ENCODE results near the gene PHYHD1. TPM values are rescaled to one million over a fixed set of nuclear protein-coding genes. Genes with fewer than 3 reads are reported as not detected.

The PHYHD1 gene
- total and polyA plus RNA-seq, 2 donors (not counting 3 experiments of a cell fraction or from before 2014, with no cell fraction given) = 1.1 to 1.8 TPM

GRCh38 chr9:128983536-128983935, 62.8 kb downstream of the PHYHD1 start:
- H3K79me2 ChIP-seq (ENCODE audit: control insufficient read depth, insufficient read depth, low read length) = no peaks in the 10 kb centered on the region
- FAIRE-seq = no peak
- no TSS peak for BruUV-seq (replicated peaks)
- CTCF ChIA-PET = no interaction called here
- no peak overlapping the region for H3K4me3 ChIP-seq (replicated peaks in 1 of 3; ENCODE audit: insufficient read depth in 1 of 3, low read depth in 1 of 3, low read length in 3 of 3)
- H3K9me1 ChIP-seq (replicated peaks; ENCODE audit: control insufficient read depth, extremely low read depth, insufficient read depth, low read length) = no peaks in the 10 kb centered on the region
- H3K36me3 ChIP-seq (ENCODE audit: control insufficient read depth in 2 of 2, extremely low read depth in 1 of 2, insufficient read depth in 2 of 2, low read length in 2 of 2) = peaks cover 30 to 38% of the 10 kb centered on the region in 2 experiments
- no peak overlapping the region for H3K9ac ChIP-seq (replicated peaks; ENCODE audit: extremely low read depth, insufficient read depth, low read length)
- H3K4me1 ChIP-seq (ENCODE audit: control insufficient read depth, extremely low read depth, insufficient read depth, low read length) = no peaks in the 10 kb centered on the region
- H4K20me1 ChIP-seq (replicated peaks; ENCODE audit: control insufficient read depth, extremely low read depth, insufficient read depth, low read length) = no peaks in the 10 kb centered on the region
- no peak overlapping the region for H3K4me2 ChIP-seq (ENCODE audit: insufficient read depth, low read length)
- no peak overlapping the region for H3K27ac ChIP-seq (ENCODE audit: insufficient read depth, low read depth, low read length)
- no peak for DNase-seq (ENCODE audit: low read depth, low spot score)
- intact Hi-C loops (cut with micrococcal nuclease) = no loop called here
- TF ChIP-seq MYC (IDR thresholded peaks at IDR 0.05; ENCODE audit: low read depth, low read length) = no peak
- TF ChIP-seq JUN (IDR thresholded peaks at IDR 0.05; ENCODE audit: borderline replicate concordance, insufficient read depth, insufficient read length, low read depth) = no peak
- no peak for TF ChIP-seq CTCF (IDR thresholded peaks at IDR 0.05; ENCODE audit: extremely low read depth in 1 of 2, insufficient read depth in 1 of 2, low read depth in 1 of 2, low read length in 2 of 2)
- TF ChIP-seq POLR2AphosphoS5 (IDR thresholded peaks at IDR 0.05; ENCODE audit: insufficient read depth, low read depth, low read length) = no peak
- TF ChIP-seq EZH2 (IDR thresholded peaks at IDR 0.05; ENCODE audit: borderline replicate concordance, low read depth, low read length, severe bottlenecking) = no peak
- no peak for TF ChIP-seq POLR2A (IDR thresholded peaks at IDR 0.05; ENCODE audit: low read depth, low read length)
- no peak for TF ChIP-seq FOS (IDR thresholded peaks at IDR 0.05; ENCODE audit: borderline replicate concordance, insufficient read depth, low read length)
- no peak for TF ChIP-seq GATA2 (IDR thresholded peaks at IDR 0.05; ENCODE audit: insufficient read depth, insufficient read length, low read depth, low read length)
- no peak for TF ChIP-seq MAX (IDR thresholded peaks at IDR 0.05; ENCODE audit: insufficient read depth, insufficient read length)
- dilution Hi-C loops (cut with MboI; ENCODE audit: extremely low pct_ligation_motif_present, low sequenced_read_pairs) = no loop called here
- H3K9me3 ChIP-seq (replicated peaks; ENCODE audit: control insufficient read depth, insufficient read depth, low read length) = no peaks in the 10 kb centered on the region
- H2AFZ ChIP-seq (ENCODE audit: low read depth, low read length) = no peak overlapping the region
- no peaks in the 10 kb centered on the region for H3K27me3 ChIP-seq (ENCODE audit: control insufficient read depth in 2 of 2, insufficient read depth in 2 of 2, low read length in 2 of 2)
- POLR2A ChIA-PET = no interaction called here
